Measurements from ENCODE around the gene NUDCD2.
"Not testable (repeated sequence)": the region's sequence is repeated elsewhere in the genome, so short reads cannot be mapped to it uniquely, and the experiment has no call there.

The NUDCD2 gene

GRCh38 chr5:163439092-163439425 lies 20.8 kb downstream of the NUDCD2 start:
- peak overlapping the region; percentile 74 for H3K4me3 ChIP-seq (ENCODE audit: low read depth, low read length)
- TF ChIP-seq CTCF (IDR thresholded peaks at IDR 0.05; ENCODE audit: low read depth, low read length), result no peak

GRCh38 chr5:163437309-163438182 lies 22.4 kb downstream of the NUDCD2 start, which contains the start of gene CCNG1:
Gene CCNG1, plus strand, starts transcription at chr5:163437595. Its CDS starts 1,662 bp downstream, at chr5:163439257.
- peak within 1 kb of the TSS; percentile 74 for H3K4me3 ChIP-seq (ENCODE audit: low read depth, low read length)
- no peak for TF ChIP-seq CTCF (IDR thresholded peaks at IDR 0.05; ENCODE audit: low read depth, low read length)

GRCh38 chr5:163437011-163437308 lies 22.9 kb downstream of the NUDCD2 start:
- no peak for TF ChIP-seq CTCF (IDR thresholded peaks at IDR 0.05; ENCODE audit: low read depth, low read length)
- H3K4me3 ChIP-seq (ENCODE audit: low read depth, low read length), result peak overlapping the region; percentile 74

GRCh38 chr5:163436515-163436914 lies 23.4 kb downstream of the NUDCD2 start:
- no peak for TF ChIP-seq CTCF (IDR thresholded peaks at IDR 0.05; ENCODE audit: low read depth, low read length)
- H3K4me3 ChIP-seq (ENCODE audit: low read depth, low read length), result peak overlapping the region; percentile 74; the same call in 1 of the 2 replicates

GRCh38 chr5:163434401-163434866 lies 25.5 kb downstream of the NUDCD2 start:
- no peak for TF ChIP-seq CTCF (IDR thresholded peaks at IDR 0.05; ENCODE audit: low read depth, low read length)
- no peak overlapping the region for H3K4me3 ChIP-seq (ENCODE audit: low read depth, low read length)

- H3K4me3 ChIP-seq (ENCODE audit: low read depth, low read length), result no peak overlapping the region
- no peak for TF ChIP-seq CTCF (IDR thresholded peaks at IDR 0.05; ENCODE audit: low read depth, low read length)
Measured at GRCh38 chr5:163433271-163433670, 26.6 kb downstream of the NUDCD2 start.

GRCh38 chr5:163432544-163432943 lies 27.4 kb downstream of the NUDCD2 start:
- no peak for TF ChIP-seq CTCF (IDR thresholded peaks at IDR 0.05; ENCODE audit: low read depth, low read length)
- H3K4me3 ChIP-seq (ENCODE audit: low read depth, low read length), result no peak overlapping the region

GRCh38 chr5:163426128-163426527 lies 33.8 kb downstream of the NUDCD2 start:
- not testable (repeated sequence) for H3K4me3 ChIP-seq (ENCODE audit: low read depth, low read length)
